Renal cortex interstitium (tissue), 11 donors: Measurements from ENCODE around the gene LFNG. TPM values are rescaled to one million over a fixed set of nuclear protein-coding genes. Genes with fewer than 3 reads are reported as not detected.

Experiments used
- DNase-seq, 11 donors: peaks; one replicate each; pipeline ENCODE4 v3.0.0-alpha.2; 2013; ENCODE audit warnings: low read depth in 9 of 11, low spot score in 4 of 11; ENCODE audit errors: extremely low read depth in 1 of 11
- polyA plus RNA-seq, 3 donors: library from polyadenylated mRNA; unstranded; fragments of 120-200 nt; gene quantifications; one replicate each; pipeline ENCODE4 v1.2.1, GENCODE V29; 2013; ENCODE audit not compliant: insufficient read length in 3 of 3

LFNG gene
- polyA plus RNA-seq, 3 donors = 24.1 to 37.5 (median 36.7) TPM

- peak in 1 of 11 donors; percentile 73 for DNase-seq
Observed at GRCh38 chr7:2497500-2498336, 21.9 kb upstream of the LFNG start.

GRCh38 chr7:2498708-2499107 is 20.9 kb upstream of the LFNG start:
- no peak for DNase-seq

- no peak for DNase-seq
Observed at GRCh38 chr7:2499181-2499580, 20.4 kb upstream of the LFNG start.

GRCh38 chr7:2499719-2500430 is 19.7 kb upstream of the LFNG start:
- no peak for DNase-seq

GRCh38 chr7:2500701-2501100 is 18.9 kb upstream of the LFNG start:
- no peak for DNase-seq

- no peak for DNase-seq
Observed at GRCh38 chr7:2501947-2502646, 17.5 kb upstream of the LFNG start.

- no peak for DNase-seq
Observed at GRCh38 chr7:2502647-2502966, 17.0 kb upstream of the LFNG start.

GRCh38 chr7:2503056-2503941 is 16.3 kb upstream of the LFNG start:
- DNase-seq = no peak

- DNase-seq = no peak
Observed at GRCh38 chr7:2504128-2504888, 15.3 kb upstream of the LFNG start.

GRCh38 chr7:2504889-2505375 is 14.6 kb upstream of the LFNG start:
- DNase-seq = no peak

- no peak for DNase-seq
Observed at GRCh38 chr7:2505401-2505800, 14.2 kb upstream of the LFNG start.

- DNase-seq = no peak
Observed at GRCh38 chr7:2507208-2507916, 12.2 kb upstream of the LFNG start.

- no peak for DNase-seq
Observed at GRCh38 chr7:2507917-2508306, 11.7 kb upstream of the LFNG start.

- DNase-seq = peak in 2 of 11 donors; percentile 59 to 79
Observed at GRCh38 chr7:2508327-2509215, 11.0 kb upstream of the LFNG start.

GRCh38 chr7:2509298-2509906 is 10.2 kb upstream of the LFNG start:
- no peak for DNase-seq

- DNase-seq = no peak
Observed at GRCh38 chr7:2510130-2510776, 9.3 kb upstream of the LFNG start.
